ENCODE results near the gene CREBRF. TPM values are rescaled to one million over a fixed set of nuclear protein-coding genes. Genes with fewer than 3 reads are reported as not detected.
A peak's percentile ranks its signal among the peaks of the same experiment; 100 is the strongest.

The CREBRF gene
- total RNA-seq, 1 donor from 2014 or later: 10.0 TPM

DNA sequence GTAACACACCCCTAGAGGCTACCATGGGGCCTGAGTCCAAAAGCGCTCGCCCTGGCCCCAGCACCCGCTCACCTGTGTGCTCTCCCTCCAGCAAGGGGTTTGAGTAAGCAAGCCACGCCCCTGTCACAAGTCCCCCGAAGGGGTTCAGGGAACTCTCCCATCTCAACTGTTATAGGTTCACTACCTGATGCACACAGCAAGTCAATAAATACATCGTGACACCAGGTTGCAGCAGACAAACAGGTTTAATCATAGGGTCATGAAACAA, 8.4 kb upstream of the CREBRF start:
- H3K36me3 Mint-ChIP-seq (ENCODE audit: low read depth, unreplicated experiment): peaks cover 2% of the 10 kb centered on the region
- no peak for TF ChIP-seq EZH2 (IDR thresholded peaks at IDR 0.05; ENCODE audit: insufficient read depth, low read length)
- TF ChIP-seq, protein P1, sequence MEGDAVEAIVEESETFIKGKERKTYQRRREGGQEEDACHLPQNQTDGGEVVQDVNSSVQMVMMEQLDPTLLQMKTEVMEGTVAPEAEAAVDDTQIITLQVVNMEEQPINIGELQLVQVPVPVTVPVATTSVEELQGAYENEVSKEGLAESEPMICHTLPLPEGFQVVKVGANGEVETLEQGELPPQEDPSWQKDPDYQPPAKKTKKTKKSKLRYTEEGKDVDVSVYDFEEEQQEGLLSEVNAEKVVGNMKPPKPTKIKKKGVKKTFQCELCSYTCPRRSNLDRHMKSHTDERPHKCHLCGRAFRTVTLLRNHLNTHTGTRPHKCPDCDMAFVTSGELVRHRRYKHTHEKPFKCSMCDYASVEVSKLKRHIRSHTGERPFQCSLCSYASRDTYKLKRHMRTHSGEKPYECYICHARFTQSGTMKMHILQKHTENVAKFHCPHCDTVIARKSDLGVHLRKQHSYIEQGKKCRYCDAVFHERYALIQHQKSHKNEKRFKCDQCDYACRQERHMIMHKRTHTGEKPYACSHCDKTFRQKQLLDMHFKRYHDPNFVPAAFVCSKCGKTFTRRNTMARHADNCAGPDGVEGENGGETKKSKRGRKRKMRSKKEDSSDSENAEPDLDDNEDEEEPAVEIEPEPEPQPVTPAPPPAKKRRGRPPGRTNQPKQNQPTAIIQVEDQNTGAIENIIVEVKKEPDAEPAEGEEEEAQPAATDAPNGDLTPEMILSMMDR (IDR thresholded peaks at IDR 0.05; ENCODE audit: insufficient read depth, low read depth, low read length): no peak
- no peak overlapping the region for H2AFZ ChIP-seq (ENCODE audit: low read depth, low read length)
- H3K4me3 Mint-ChIP-seq (ENCODE audit: unreplicated experiment): no peak overlapping the region
- no peaks in the 10 kb centered on the region for H3K9me3 ChIP-seq (ENCODE audit: insufficient read depth, low read depth, low read length)
- DNase-seq (ENCODE audit: low read depth) (no peak), FAIRE-seq (no peak)
- H3K4me1 Mint-ChIP-seq (ENCODE audit: low read depth, unreplicated experiment): peaks cover 9% of the 10 kb centered on the region
- H3K27me3 ChIP-seq (ENCODE audit: insufficient read depth, low read length): no peaks in the 10 kb centered on the region
- no peak overlapping the region for H3K9ac ChIP-seq (ENCODE audit: low read length)
- H3K36me3 ChIP-seq (ENCODE audit: insufficient read depth, low read length): no peaks in the 10 kb centered on the region
- H3K27me3 Mint-ChIP-seq (ENCODE audit: low read depth, unreplicated experiment): peaks cover 4% of the 10 kb centered on the region
- no peak overlapping the region for H3K27ac ChIP-seq (ENCODE audit: low read depth, low read length)
- no peaks in the 10 kb centered on the region for H3K79me2 ChIP-seq (ENCODE audit: insufficient read depth, low read length)
- H3K9me3 Mint-ChIP-seq (ENCODE audit: unreplicated experiment): no peaks in the 10 kb centered on the region
- H3K4me2 ChIP-seq (ENCODE audit: low read length): no peak overlapping the region
- no peak overlapping the region for H3K4me3 ChIP-seq (ENCODE audit: insufficient read depth, low read depth, low read length)
- H3K4me1 ChIP-seq (ENCODE audit: insufficient read depth, low read length): no peaks in the 10 kb centered on the region
- H3K27ac Mint-ChIP-seq (ENCODE audit: unreplicated experiment): no peak overlapping the region
- H4K20me1 ChIP-seq (ENCODE audit: insufficient read depth, low read length): no peaks in the 10 kb centered on the region

DNA sequence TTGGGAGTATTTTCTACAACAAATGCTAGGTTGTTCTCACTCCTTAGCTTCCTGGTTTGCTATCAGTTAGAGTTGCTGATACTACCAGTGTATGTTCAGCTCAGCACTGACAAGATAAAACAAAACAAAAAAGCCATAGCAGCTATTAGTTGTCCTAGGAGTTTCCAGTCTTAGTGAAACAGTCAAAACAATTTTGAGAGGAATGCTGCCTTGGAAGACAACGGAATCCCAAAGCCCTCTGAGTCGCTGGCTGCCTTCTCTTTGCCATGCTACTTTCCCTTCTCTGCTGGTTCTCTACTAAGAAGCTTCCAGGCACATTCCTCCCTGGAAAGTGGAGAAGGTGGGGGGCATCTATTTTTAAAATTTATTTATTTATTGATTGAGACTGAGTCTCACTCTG, 5.4 kb upstream of the CREBRF start:
- no peak overlapping the region for H3K27ac ChIP-seq (ENCODE audit: low read depth, low read length)
- no peaks in the 10 kb centered on the region for H4K20me1 ChIP-seq (ENCODE audit: insufficient read depth, low read length)

DNA sequence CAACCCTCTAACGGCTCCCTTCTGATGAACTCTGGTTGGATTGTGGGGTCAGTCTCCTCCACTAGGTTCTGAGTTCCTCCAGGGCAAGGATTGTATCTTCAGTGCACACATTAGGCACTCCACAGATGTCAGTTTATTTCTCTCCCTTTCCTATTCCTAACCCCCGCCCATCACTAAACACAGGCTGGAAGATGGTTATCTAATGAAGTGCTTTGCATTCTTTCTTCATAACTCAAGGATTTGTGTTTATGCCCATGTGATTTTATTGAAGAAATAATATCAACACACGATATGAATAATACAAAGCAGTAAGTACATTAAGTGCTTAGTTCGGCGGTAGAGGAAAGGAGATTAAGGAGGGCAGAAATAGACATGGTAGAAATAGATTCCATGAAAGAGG, 4.4 kb upstream of the CREBRF start:
- H3K4me2 ChIP-seq (ENCODE audit: low read length): no peak overlapping the region
- H3K36me3 Mint-ChIP-seq (ENCODE audit: low read depth, unreplicated experiment): peaks cover 2% of the 10 kb centered on the region
- H3K27ac Mint-ChIP-seq (ENCODE audit: unreplicated experiment): no peak overlapping the region
- FAIRE-seq: no peak
- no peaks in the 10 kb centered on the region for H3K36me3 ChIP-seq (ENCODE audit: insufficient read depth, low read length)
- H3K27me3 ChIP-seq (ENCODE audit: insufficient read depth, low read length): no peaks in the 10 kb centered on the region
- no peak overlapping the region for H2AFZ ChIP-seq (ENCODE audit: low read depth, low read length)
- no peak overlapping the region for H3K4me3 Mint-ChIP-seq (ENCODE audit: unreplicated experiment)
- H3K4me1 Mint-ChIP-seq (ENCODE audit: low read depth, unreplicated experiment): peaks cover 9% of the 10 kb centered on the region
- H3K27ac ChIP-seq (ENCODE audit: low read depth, low read length): no peak overlapping the region
- peaks cover 4% of the 10 kb centered on the region for H3K27me3 Mint-ChIP-seq (ENCODE audit: low read depth, unreplicated experiment)
- DNase-seq (ENCODE audit: low read depth): peak; percentile 27
- no peaks in the 10 kb centered on the region for H3K9me3 ChIP-seq (ENCODE audit: insufficient read depth, low read depth, low read length)
- no peaks in the 10 kb centered on the region for H3K79me2 ChIP-seq (ENCODE audit: insufficient read depth, low read length)
- H3K4me1 ChIP-seq (ENCODE audit: insufficient read depth, low read length): peaks cover 16% of the 10 kb centered on the region
- H3K9me3 Mint-ChIP-seq (ENCODE audit: unreplicated experiment): no peaks in the 10 kb centered on the region
- no peak for TF ChIP-seq EZH2 (IDR thresholded peaks at IDR 0.05; ENCODE audit: insufficient read depth, low read length)
- TF ChIP-seq, protein P1 (IDR thresholded peaks at IDR 0.05; ENCODE audit: insufficient read depth, low read depth, low read length): no peak
- no peak overlapping the region for H3K4me3 ChIP-seq (ENCODE audit: insufficient read depth, low read depth, low read length)
- no peak overlapping the region for H3K9ac ChIP-seq (ENCODE audit: low read length)
- no peaks in the 10 kb centered on the region for H4K20me1 ChIP-seq (ENCODE audit: insufficient read depth, low read length)

More for the DNA sequence above, 5.4 kb upstream of the CREBRF start:
- Histone ChIP-seq H3K36me3 (ENCODE audit: insufficient read depth, low read length) (no peaks in the 10 kb centered on the region), H3K9me3 (ENCODE audit: insufficient read depth, low read depth, low read length) (no peaks in the 10 kb centered on the region), H3K4me3 (ENCODE audit: insufficient read depth, low read depth, low read length) (no peak overlapping the region), H3K9ac (ENCODE audit: low read length) (no peak overlapping the region), H2AFZ (ENCODE audit: low read depth, low read length) (no peak overlapping the region), H3K79me2 (ENCODE audit: insufficient read depth, low read length) (no peaks in the 10 kb centered on the region), H3K27me3 (ENCODE audit: insufficient read depth, low read length) (no peaks in the 10 kb centered on the region), H3K4me1 (ENCODE audit: insufficient read depth, low read length) (peaks cover 16% of the 10 kb centered on the region), H3K4me2 (ENCODE audit: low read length) (no peak overlapping the region)
- TF ChIP-seq EZH2 (IDR thresholded peaks at IDR 0.05; ENCODE audit: insufficient read depth, low read length): no peak
- TF ChIP-seq, protein P1 (IDR thresholded peaks at IDR 0.05; ENCODE audit: insufficient read depth, low read depth, low read length): no peak
- DNase-seq (ENCODE audit: low read depth) (no peak), FAIRE-seq (no peak)
- Mint-ChIP-seq H3K9me3 (ENCODE audit: unreplicated experiment) (no peaks in the 10 kb centered on the region), H3K4me3 (ENCODE audit: unreplicated experiment) (no peak overlapping the region), H3K36me3 (ENCODE audit: low read depth, unreplicated experiment) (peaks cover 2% of the 10 kb centered on the region), H3K27ac (ENCODE audit: unreplicated experiment) (no peak overlapping the region), H3K27me3 (ENCODE audit: low read depth, unreplicated experiment) (peaks cover 4% of the 10 kb centered on the region), H3K4me1 (ENCODE audit: low read depth, unreplicated experiment) (peaks cover 9% of the 10 kb centered on the region)
